ENCODE results near the gene PANK3. TPM values are rescaled to one million over a fixed set of nuclear protein-coding genes. Genes with fewer than 3 reads are reported as not detected.

Gene PANK3
- total and polyA plus RNA-seq, 5 donors, result 5.3 to 38.6 (median 32.6) TPM

DNA sequence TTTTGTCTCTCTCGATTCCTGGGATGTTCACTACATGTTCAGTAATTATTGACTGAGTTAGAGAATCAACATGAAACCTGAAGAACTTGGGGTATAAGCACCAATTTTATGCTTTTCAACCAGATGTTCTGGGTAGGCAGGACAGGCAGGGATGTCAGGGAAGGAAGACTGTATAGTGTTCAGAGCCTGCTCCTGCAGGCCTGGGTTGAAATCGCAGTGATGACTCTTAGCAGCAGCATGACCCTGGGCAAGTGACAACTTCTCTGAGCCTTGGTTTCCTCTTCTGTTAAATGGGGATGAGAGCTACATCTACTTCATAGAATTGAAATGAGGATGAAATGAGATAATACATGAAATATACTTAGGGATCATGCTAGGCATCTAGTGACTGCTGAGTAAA, 29.7 kb upstream of the PANK3 start:
- H3K4me3 ChIP-seq (ENCODE audit: low read length), result no peak overlapping the region
- DNase-seq (no peak), ATAC-seq (no peak)
- no peaks in the 10 kb centered on the region for H3K27me3 ChIP-seq (ENCODE audit: control insufficient read depth, insufficient read depth)
- WGBS, result 86% methylated on average over 2 of the region's 2 CpGs
- intact Hi-C loops (cut with DNase I), result no loop called here
- H3K4me1 ChIP-seq (ENCODE audit: control insufficient read depth, insufficient read depth, low read length), result no peaks in the 10 kb centered on the region
- no peaks in the 10 kb centered on the region for H3K9me3 ChIP-seq (ENCODE audit: control insufficient read depth, low read length)
- no peak overlapping the region for H3K27ac ChIP-seq (ENCODE audit: low read length)

DNA sequence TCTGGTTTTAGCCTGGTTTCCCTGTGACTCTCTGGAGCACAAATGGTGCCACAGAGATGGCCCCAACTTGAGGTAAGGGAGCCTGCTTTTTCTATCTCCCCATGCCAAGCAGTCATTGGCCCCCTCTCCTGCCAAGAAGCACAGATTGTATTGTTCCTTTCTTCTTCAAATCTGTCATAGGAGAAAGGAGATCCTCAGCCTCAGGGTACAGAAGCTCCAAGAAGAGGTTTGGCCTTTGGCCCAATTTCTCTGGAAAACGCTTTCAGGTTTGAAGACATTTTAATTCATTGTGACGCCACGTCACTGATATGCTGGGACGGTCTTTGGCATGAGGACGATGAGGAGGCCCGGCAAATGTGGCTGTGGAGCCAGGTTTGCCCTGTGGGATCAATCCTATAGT, 29.2 kb upstream of the PANK3 start:
- no peaks in the 10 kb centered on the region for H3K27me3 ChIP-seq (ENCODE audit: control insufficient read depth, insufficient read depth)
- H3K4me1 ChIP-seq (ENCODE audit: control insufficient read depth, insufficient read depth, low read length), result no peaks in the 10 kb centered on the region
- ATAC-seq (no peak), DNase-seq (no peak)
- intact Hi-C loops (cut with DNase I), result no loop called here
- H3K27ac ChIP-seq (ENCODE audit: low read length), result no peak overlapping the region
- WGBS, result 50% methylated on average over 6 of the region's 6 CpGs
- H3K9me3 ChIP-seq (ENCODE audit: control insufficient read depth, low read length), result no peaks in the 10 kb centered on the region
- no peak overlapping the region for H3K4me3 ChIP-seq (ENCODE audit: low read length)

DNA sequence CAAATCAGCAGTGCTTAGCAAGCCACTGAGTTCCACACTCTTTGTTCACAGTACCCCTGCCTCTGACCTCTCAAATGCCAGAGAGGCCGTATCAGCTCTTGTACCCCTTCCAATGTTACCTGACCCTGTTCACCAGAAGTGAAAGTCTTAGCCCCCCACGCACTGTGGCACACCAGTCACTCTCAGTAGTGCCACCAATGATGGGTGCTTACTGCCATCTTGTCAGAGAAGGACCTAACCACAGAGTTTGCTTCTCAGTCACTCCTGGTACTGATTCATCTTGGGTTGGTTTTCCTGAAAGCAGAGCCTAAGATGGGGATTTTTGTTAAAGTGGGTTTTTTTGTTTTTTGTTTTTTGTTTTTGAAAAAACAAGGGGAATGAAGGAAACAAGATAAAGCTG, 28.8 kb upstream of the PANK3 start:
- WGBS, result 90% methylated on average over 2 of the region's 2 CpGs

DNA sequence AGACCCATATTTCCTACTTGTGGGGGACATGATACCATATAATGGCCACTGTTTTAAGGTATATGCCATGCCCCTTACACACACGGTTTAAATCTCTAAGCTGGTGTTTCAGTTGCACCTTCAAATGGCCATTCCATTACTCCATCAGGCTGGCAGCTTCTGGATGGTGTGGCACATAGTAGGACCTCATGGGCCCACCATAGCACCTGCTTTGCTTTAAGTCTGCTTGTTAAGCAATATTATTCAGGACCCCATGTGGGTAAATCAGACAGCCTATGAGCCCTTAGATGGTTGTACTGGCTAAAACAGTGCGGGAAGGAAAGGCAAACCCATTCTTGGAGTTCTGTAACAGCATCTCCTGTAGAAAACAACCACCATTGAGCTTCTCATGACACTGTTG, 27.4 kb upstream of the PANK3 start:
- H3K4me1 ChIP-seq (ENCODE audit: control insufficient read depth, insufficient read depth, low read length), result no peaks in the 10 kb centered on the region
- no peak for DNase-seq
- WGBS, result 89% methylated on average over 2 of the region's 2 CpGs
- no peak overlapping the region for H3K4me3 ChIP-seq (ENCODE audit: low read length)
- no peak for ATAC-seq
- intact Hi-C loops (cut with DNase I), result no loop called here
- H3K27me3 ChIP-seq (ENCODE audit: control insufficient read depth, insufficient read depth), result no peaks in the 10 kb centered on the region
- no peaks in the 10 kb centered on the region for H3K9me3 ChIP-seq (ENCODE audit: control insufficient read depth, low read length)
- no peak overlapping the region for H3K27ac ChIP-seq (ENCODE audit: low read length)

More for the DNA sequence above, 28.8 kb upstream of the PANK3 start:
- H3K27ac ChIP-seq (ENCODE audit: low read length), result no peak overlapping the region
- intact Hi-C loops (cut with DNase I), result no loop called here
- H3K27me3 ChIP-seq (ENCODE audit: control insufficient read depth, insufficient read depth), result no peaks in the 10 kb centered on the region
- H3K9me3 ChIP-seq (ENCODE audit: control insufficient read depth, low read length), result no peaks in the 10 kb centered on the region
- H3K4me1 ChIP-seq (ENCODE audit: control insufficient read depth, insufficient read depth, low read length), result no peaks in the 10 kb centered on the region
- DNase-seq (no peak), ATAC-seq (no peak)
- H3K4me3 ChIP-seq (ENCODE audit: low read length), result no peak overlapping the region

DNA sequence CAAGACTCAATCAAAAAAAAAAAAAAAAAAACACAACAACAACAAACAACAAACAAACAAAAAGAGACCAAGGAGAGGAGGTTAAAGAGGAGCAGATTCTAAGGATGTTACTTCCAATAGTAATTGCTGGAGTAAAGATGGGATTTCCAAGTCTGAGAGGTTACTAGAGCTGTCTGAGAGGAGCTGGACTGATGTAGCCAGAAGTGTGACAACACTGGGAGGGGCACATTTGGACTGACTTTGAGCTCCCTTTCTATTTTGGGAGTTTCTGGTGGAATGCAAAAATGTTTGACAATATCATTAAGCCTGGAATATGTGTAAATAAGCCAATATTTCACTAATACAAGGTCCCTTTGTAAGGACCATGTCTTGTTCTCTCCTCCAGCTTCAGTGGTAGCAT, 25.3 kb upstream of the PANK3 start:
- H3K4me1 ChIP-seq (ENCODE audit: control insufficient read depth, insufficient read depth, low read length), result no peaks in the 10 kb centered on the region
- ATAC-seq (no peak), DNase-seq (no peak)
- H3K27me3 ChIP-seq (ENCODE audit: control insufficient read depth, insufficient read depth), result no peaks in the 10 kb centered on the region
- H3K4me3 ChIP-seq (ENCODE audit: low read length), result no peak overlapping the region
- H3K27ac ChIP-seq (ENCODE audit: low read length), result no peak overlapping the region
- H3K9me3 ChIP-seq (ENCODE audit: control insufficient read depth, low read length), result no peaks in the 10 kb centered on the region
- intact Hi-C loops (cut with DNase I), result no loop called here

DNA sequence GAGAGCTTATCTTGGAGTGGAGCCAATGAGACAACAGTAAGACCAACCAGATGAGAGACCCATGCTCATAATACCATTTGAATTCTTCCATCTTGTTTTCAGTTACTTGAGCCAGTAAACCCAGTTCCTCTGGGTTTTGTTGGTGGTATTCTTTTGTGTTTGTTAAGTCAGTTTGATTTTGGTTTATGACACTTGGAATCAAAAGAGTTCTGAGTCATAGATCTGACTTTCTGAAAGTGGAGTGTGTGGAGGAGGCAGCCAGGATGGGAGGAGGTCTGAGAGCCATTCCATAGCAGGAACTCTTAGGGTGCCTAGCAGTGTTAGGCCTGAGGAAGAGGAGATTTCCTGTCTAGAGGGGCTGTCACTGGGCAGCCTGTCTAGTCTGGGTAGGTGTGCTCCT, 24.6 kb upstream of the PANK3 start:
- Histone ChIP-seq H3K27me3 (ENCODE audit: control insufficient read depth, insufficient read depth) (no peaks in the 10 kb centered on the region), H3K4me3 (ENCODE audit: low read length) (no peak overlapping the region), H3K9me3 (ENCODE audit: control insufficient read depth, low read length) (no peaks in the 10 kb centered on the region), H3K4me1 (ENCODE audit: control insufficient read depth, insufficient read depth, low read length) (no peaks in the 10 kb centered on the region), H3K27ac (ENCODE audit: low read length) (no peak overlapping the region)
- no peak for DNase-seq
- intact Hi-C loops (cut with DNase I), result no loop called here
- ATAC-seq, result no peak

DNA sequence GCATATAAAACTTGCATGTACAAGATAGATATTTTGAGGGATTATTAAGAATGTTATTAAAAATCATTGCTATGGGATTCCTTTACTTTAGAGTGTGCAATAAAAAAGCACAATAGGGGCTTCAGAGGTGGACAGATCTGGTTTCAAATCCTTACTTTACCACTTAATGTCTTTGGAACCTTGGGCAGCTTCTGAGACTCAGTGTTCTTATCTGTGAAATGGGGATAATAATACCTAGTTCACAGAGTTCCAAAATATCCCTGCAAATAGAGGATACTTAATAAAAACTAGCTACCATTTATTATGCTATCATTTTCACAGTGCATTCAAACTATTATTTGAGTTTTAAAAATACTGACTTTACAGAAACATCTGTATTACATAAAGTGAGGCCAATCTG, 23.3 kb upstream of the PANK3 start:
- ATAC-seq (no peak), DNase-seq (no peak)
- Histone ChIP-seq H3K4me3 (ENCODE audit: low read length) (no peak overlapping the region), H3K9me3 (ENCODE audit: control insufficient read depth, low read length) (no peaks in the 10 kb centered on the region), H3K27me3 (ENCODE audit: control insufficient read depth, insufficient read depth) (no peaks in the 10 kb centered on the region), H3K27ac (ENCODE audit: low read length) (no peak overlapping the region), H3K4me1 (ENCODE audit: control insufficient read depth, insufficient read depth, low read length) (no peaks in the 10 kb centered on the region)
- intact Hi-C loops (cut with DNase I), result no loop called here

DNA sequence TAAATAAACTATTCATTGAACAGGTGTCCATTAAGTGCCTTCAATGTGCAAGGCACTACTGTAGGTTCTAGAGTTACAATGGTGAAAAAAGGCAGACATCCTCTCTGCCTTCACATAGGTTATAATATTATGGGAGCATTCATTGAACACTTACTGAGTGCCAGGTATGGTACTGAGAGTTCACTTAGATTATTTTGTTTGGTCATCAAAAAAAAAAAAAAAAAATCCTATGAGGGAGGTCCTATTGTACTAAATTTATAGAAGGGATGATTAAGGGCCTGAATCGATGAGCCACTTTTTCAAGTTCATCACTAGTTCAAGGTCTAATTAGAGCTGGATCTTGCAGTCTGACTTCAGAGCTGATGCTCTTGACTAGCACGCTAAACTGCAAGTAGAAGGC, 22.8 kb upstream of the PANK3 start:
- intact Hi-C loops (cut with DNase I), result no loop called here
- no peak overlapping the region for H3K27ac ChIP-seq (ENCODE audit: low read length)
- no peaks in the 10 kb centered on the region for H3K4me1 ChIP-seq (ENCODE audit: control insufficient read depth, insufficient read depth, low read length)
- 88% methylated on average over 2 of the region's 2 CpGs for WGBS
- DNase-seq (no peak), ATAC-seq (no peak)
- no peaks in the 10 kb centered on the region for H3K27me3 ChIP-seq (ENCODE audit: control insufficient read depth, insufficient read depth)
- H3K9me3 ChIP-seq (ENCODE audit: control insufficient read depth, low read length), result no peaks in the 10 kb centered on the region
- H3K4me3 ChIP-seq (ENCODE audit: low read length), result no peak overlapping the region

DNA sequence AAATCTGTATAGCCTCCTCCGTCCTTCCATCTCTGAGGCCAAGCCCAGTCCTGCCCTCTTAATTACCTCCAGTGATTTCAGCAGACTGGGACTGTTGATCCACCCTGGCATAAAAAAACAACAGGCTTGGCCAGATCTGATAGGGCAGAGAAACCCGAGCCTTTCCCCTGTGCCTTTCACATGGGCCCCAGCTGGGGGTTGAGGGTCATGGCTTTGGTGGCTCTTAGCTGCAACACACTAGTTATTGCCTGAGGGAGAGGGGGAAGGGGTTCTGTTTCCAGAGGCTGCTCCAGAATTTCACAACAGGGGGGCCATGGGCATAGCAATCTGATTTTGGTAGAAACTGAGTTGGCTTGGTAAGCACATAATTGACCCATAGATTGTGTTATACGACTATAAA, 21.2 kb upstream of the PANK3 start:
- no peak overlapping the region for H3K27ac ChIP-seq (ENCODE audit: low read length)
- ATAC-seq, result peak in 1 of 2 donors; percentile 57
- WGBS, result 73% methylated on average over 3 of the region's 3 CpGs
- intact Hi-C loops (cut with DNase I), result no loop called here
- H3K27me3 ChIP-seq (ENCODE audit: control insufficient read depth, insufficient read depth), result no peaks in the 10 kb centered on the region
- H3K4me1 ChIP-seq (ENCODE audit: control insufficient read depth, insufficient read depth, low read length), result no peaks in the 10 kb centered on the region
- no peak for DNase-seq
- no peaks in the 10 kb centered on the region for H3K9me3 ChIP-seq (ENCODE audit: control insufficient read depth, low read length)
- H3K4me3 ChIP-seq (ENCODE audit: low read length), result no peak overlapping the region

DNA sequence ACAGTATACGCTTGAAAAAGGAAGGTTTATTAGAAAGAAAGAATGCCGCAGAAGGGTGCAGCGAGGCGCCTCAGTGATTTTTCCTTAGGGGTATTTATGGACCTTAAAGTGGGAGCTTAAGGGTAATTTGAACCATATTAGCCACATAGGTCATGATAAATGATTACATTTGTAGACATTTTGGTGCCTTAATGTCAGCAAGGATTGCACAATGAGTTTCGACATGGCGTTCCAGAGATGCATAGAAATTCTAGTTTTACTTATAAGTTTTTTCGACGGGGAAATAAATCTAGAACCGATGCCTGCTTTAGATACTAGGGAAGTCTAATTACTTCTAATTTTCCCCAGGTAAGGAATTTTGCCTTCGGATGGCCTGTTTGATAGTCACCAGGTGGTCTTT, 20.7 kb upstream of the PANK3 start:
- Histone ChIP-seq H3K9me3 (ENCODE audit: control insufficient read depth, low read length) (no peaks in the 10 kb centered on the region), H3K4me1 (ENCODE audit: control insufficient read depth, insufficient read depth, low read length) (no peaks in the 10 kb centered on the region), H3K27ac (ENCODE audit: low read length) (no peak overlapping the region), H3K27me3 (ENCODE audit: control insufficient read depth, insufficient read depth) (no peaks in the 10 kb centered on the region), H3K4me3 (ENCODE audit: low read length) (no peak overlapping the region)
- ATAC-seq (no peak), DNase-seq (no peak)
- 96% methylated on average over 10 of the region's 10 CpGs for WGBS
- intact Hi-C loops (cut with DNase I), result no loop called here

DNA sequence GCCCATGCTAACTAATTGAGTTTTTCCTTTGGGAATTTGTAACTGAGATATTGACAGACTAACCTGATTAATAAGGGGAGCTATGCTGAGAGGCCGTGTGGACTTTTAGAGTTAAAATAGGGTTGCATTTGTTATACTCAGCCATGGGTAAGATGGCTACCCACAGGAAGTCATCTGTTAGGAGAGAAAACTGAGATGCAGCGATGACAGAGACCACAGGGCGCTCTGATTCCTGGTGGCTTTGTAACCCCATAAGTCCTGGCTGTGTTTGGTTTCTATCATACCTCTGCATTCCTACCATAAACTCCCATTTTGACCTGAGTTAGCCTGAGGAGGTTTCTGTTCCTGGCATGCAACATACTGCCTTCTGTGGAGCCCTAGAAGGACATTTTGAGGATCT, 19.5 kb upstream of the PANK3 start:
- DNase-seq (no peak), ATAC-seq (no peak)
- H3K9me3 ChIP-seq (ENCODE audit: control insufficient read depth, low read length), result no peaks in the 10 kb centered on the region
- H3K27ac ChIP-seq (ENCODE audit: low read length), result no peak overlapping the region
- H3K4me3 ChIP-seq (ENCODE audit: low read length), result no peak overlapping the region
- 71% methylated on average over 3 of the region's 3 CpGs for WGBS
- H3K27me3 ChIP-seq (ENCODE audit: control insufficient read depth, insufficient read depth), result no peaks in the 10 kb centered on the region
- intact Hi-C loops (cut with DNase I), result no loop called here
- no peaks in the 10 kb centered on the region for H3K4me1 ChIP-seq (ENCODE audit: control insufficient read depth, insufficient read depth, low read length)

DNA sequence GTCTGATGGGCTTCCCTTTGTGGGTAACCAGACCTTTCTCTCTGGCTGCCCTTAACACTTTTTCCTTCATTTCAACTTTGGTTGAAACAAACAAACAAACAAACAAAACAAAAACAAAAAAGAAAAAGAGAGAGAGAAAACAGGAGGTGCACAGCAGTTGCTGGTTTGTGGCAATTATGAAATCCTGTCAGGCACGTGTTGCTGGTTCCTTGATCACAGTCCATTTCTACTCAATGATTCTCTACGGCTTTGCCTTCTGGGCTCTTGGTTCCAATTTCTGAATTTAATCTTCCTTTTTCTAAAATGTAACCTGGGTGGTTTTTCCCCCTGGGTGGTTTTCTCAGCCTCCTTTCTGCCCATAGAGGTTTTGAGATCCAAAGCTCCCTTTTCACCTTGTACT, 17.8 kb upstream of the PANK3 start:
- Histone ChIP-seq H3K4me3 (ENCODE audit: low read length) (no peak overlapping the region), H3K4me1 (ENCODE audit: control insufficient read depth, insufficient read depth, low read length) (no peaks in the 10 kb centered on the region), H3K27ac (ENCODE audit: low read length) (no peak overlapping the region), H3K9me3 (ENCODE audit: control insufficient read depth, low read length) (no peaks in the 10 kb centered on the region), H3K27me3 (ENCODE audit: control insufficient read depth, insufficient read depth) (no peaks in the 10 kb centered on the region)
- no peak for DNase-seq
- ATAC-seq, result no peak
- intact Hi-C loops (cut with DNase I), result no loop called here
- 76% methylated on average over 2 of the region's 2 CpGs for WGBS
